IMR-90 (cell line): Measurements from ENCODE around the gene MYOF.

ENCODE experiments used
- BHLHE40 ChIP-seq: fragments of 150-350 bp; IDR thresholded peaks from 2 replicates; pipeline ENCODE4 v1.6.1; 2016; ENCODE audit warnings: mild to moderate bottlenecking, low read depth, low read length
- CEBPB ChIP-seq: IDR thresholded peaks from 2 replicates; pipeline ENCODE4 v1.6.1; 2012; ENCODE audit warnings: low read depth, low read length, improper control_type of control experiment
- CHD1 ChIP-seq: IDR thresholded peaks from 2 replicates; pipeline ENCODE4 v1.6.1; 2012; ENCODE audit warnings: low read depth, low read length, improper control_type of control experiment
- CTCF ChIP-seq: conservative IDR thresholded peaks from 2 replicates; pipeline ENCODE4 v1.5.1; 2012; ENCODE audit warnings: mild to moderate bottlenecking, low read depth, low read length, improper control_type of control experiment
- FOS ChIP-seq: fragments of 150-350 bp; IDR thresholded peaks from 2 replicates; pipeline ENCODE4 v1.6.1; 2016; ENCODE audit warnings: low read depth, low read length
- MAZ ChIP-seq: IDR thresholded peaks from 2 replicates; pipeline ENCODE4 v1.6.1; 2012; ENCODE audit warnings: low read depth, mild to moderate bottlenecking, low read length, improper control_type of control experiment, moderate library complexity, borderline replicate concordance
- MXI1 ChIP-seq: IDR thresholded peaks from 2 replicates; pipeline ENCODE4 v1.6.1; 2012; ENCODE audit warnings: low read depth, mild to moderate bottlenecking, low read length, moderate library complexity, borderline replicate concordance
- NFE2L2 ChIP-seq: fragments of 150-350 bp; IDR thresholded peaks from 2 replicates; pipeline ENCODE4 v1.6.1; 2016; ENCODE audit warnings: low read depth, mild to moderate bottlenecking, low read length
- POLR2A ChIP-seq: IDR thresholded peaks from 2 replicates; pipeline ENCODE4 v1.6.1; 2012; ENCODE audit warnings: mild to moderate bottlenecking, low read depth, low read length
- RAD21 ChIP-seq: IDR thresholded peaks from 2 replicates; pipeline ENCODE4 v1.6.1; 2012; ENCODE audit warnings: low read length, improper control_type of control experiment
- RCOR1 ChIP-seq: IDR thresholded peaks from 2 replicates; pipeline ENCODE4 v1.6.1; 2012; ENCODE audit warnings: mild to moderate bottlenecking, low read length, improper control_type of control experiment; ENCODE audit not compliant: insufficient replicate concordance
- RFX5 ChIP-seq: IDR thresholded peaks from 2 replicates; pipeline ENCODE4 v1.8.0; 2012; ENCODE audit warnings: low read depth, mild to moderate bottlenecking, low read length, moderate library complexity
- USF2 ChIP-seq: fragments of 150-350 bp; IDR thresholded peaks from 2 replicates; pipeline ENCODE4 v1.6.1; 2017; ENCODE audit warnings: mild to moderate bottlenecking, antibody characterized with exemption, low read length, low read depth

- TF ChIP-seq CTCF (no peak), POLR2A (no peak), RAD21 (no peak), RCOR1 (no peak), USF2 (no peak), BHLHE40 (no peak), MXI1 (no peak), NFE2L2 (no peak), CEBPB (no peak), RFX5 (no peak), MAZ (no peak), FOS (no peak), CHD1 (no peak)
Measured at GRCh38 chr10:93299195-93299594, 182.9 kb downstream of the MYOF start.
